NK-92 treated with Interleukin-12 subunit alpha and Interleukin-12 subunit beta, amount 100 ng/mL, for 24 hours (cell line): ENCODE data around the gene TNS2.

ENCODE experiments used
- DNase-seq: peaks from one replicate; lab custom pipeline; 2025; lab: John Stamatoyannopoulos, UW

TNS2 gene

GRCh38 chr12:53113136-53113705 is 63.4 kb downstream of the TNS2 start:
- no peak for DNase-seq

GRCh38 chr12:53113951-53114350 is 64.1 kb downstream of the TNS2 start:
- DNase-seq: no peak
